WTC11 (cell line): Measurements from ENCODE around the gene BPIFB4. TPM values are rescaled to one million over a fixed set of nuclear protein-coding genes. Genes with fewer than 3 reads are reported as not detected.
"Not testable (repeated sequence)": the region's sequence is repeated elsewhere in the genome, so short reads cannot be mapped to it uniquely, and the experiment has no call there.

Experiments
- ATAC-seq: fragments of 200-7000 bp; cut with Tn5 transposase; 2 replicates; pipeline ENCODE4 v1.10.0; 2021; ENCODE audit warnings: mild to moderate bottlenecking, moderate library complexity
- CTCF ChIA-PET: fragments of 300-600 bp; sonication (Branson Sonifier 250); formaldehyde crosslinking; loops from one replicate; lab custom pipeline; 2021; ENCODE audit warnings: antibody characterized with exemption; lab: Charles Lee
- POLR2A ChIA-PET: fragments of 350-600 bp; sonication (Branson Sonifier 250); formaldehyde crosslinking; loops from one replicate; lab custom pipeline; 2021; ENCODE audit warnings: antibody characterized with exemption; lab: Charles Lee
- DNase-seq: peaks from one replicate; pipeline ENCODE4 v3.0.0; 2021; ENCODE audit warnings: low spot score
- H3K27ac Mint-ChIP-seq: 2 replicates; pipeline ENCODE4 v1.8.0; 2021; ENCODE audit warnings: mixed read lengths
- H3K27me3 Mint-ChIP-seq: 2 replicates; pipeline ENCODE4 v1.8.0; 2021; ENCODE audit warnings: low read depth, mild to moderate bottlenecking, moderate library complexity, mixed read lengths
- H3K36me3 Mint-ChIP-seq: 2 replicates; pipeline ENCODE4 v1.8.0; 2021; ENCODE audit warnings: mixed read lengths
- H3K4me1 Mint-ChIP-seq: 2 replicates; pipeline ENCODE4 v1.8.0; 2022; ENCODE audit warnings: mixed read lengths
- H3K4me3 Mint-ChIP-seq: 2 replicates; pipeline ENCODE4 v1.8.0; 2021; ENCODE audit warnings: mild to moderate bottlenecking, moderate library complexity, mixed read lengths
- H3K9me3 Mint-ChIP-seq: 2 replicates; pipeline ENCODE4 v1.8.0; 2021; ENCODE audit warnings: mixed read lengths
- ATF1 ChIP-seq: sonication (generic); formaldehyde crosslinking; IDR thresholded peaks from 2 replicates; pipeline ENCODE4 v1.8.1; 2023; ENCODE audit warnings: mild to moderate bottlenecking, moderate library complexity, missing genetic modification reagents
- ESRRA ChIP-seq: sonication (generic); formaldehyde crosslinking; IDR thresholded peaks from 2 replicates; pipeline ENCODE4 v1.8.1; 2022; ENCODE audit warnings: mild to moderate bottlenecking, missing genetic modification reagents, borderline replicate concordance
- FOXK1 ChIP-seq: sonication (generic); formaldehyde crosslinking; IDR thresholded peaks from 2 replicates; pipeline ENCODE4 v1.8.0; 2022; ENCODE audit warnings: mild to moderate bottlenecking, moderate library complexity, missing genetic modification reagents
- FOXP1 ChIP-seq: sonication (generic); formaldehyde crosslinking; IDR thresholded peaks from 2 replicates; pipeline ENCODE4 v1.8.0; 2022; ENCODE audit warnings: missing genetic modification reagents, mild to moderate bottlenecking, moderate library complexity, borderline replicate concordance
- GRHL2 ChIP-seq: fragments of 250-450 bp; sonication (Bioruptor Pico); IDR thresholded peaks from 2 replicates; pipeline ENCODE4 v1.8.0; 2022; ENCODE audit warnings: mild to moderate bottlenecking, moderate library complexity; ENCODE audit not compliant: insufficient replicate concordance, severe bottlenecking
- GTF2I ChIP-seq: fragments of 250-450 bp; sonication (Bioruptor Pico); conservative IDR thresholded peaks from 2 replicates; pipeline ENCODE4 v1.4.0; 2021; ENCODE audit warnings: mild to moderate bottlenecking
- NFATC4 ChIP-seq: fragments of 250-450 bp; sonication (Bioruptor Pico); IDR thresholded peaks from 2 replicates; pipeline ENCODE4 v1.9.0; 2021; ENCODE audit warnings: mild to moderate bottlenecking
- NR3C1 ChIP-seq: sonication (generic); formaldehyde crosslinking; conservative IDR thresholded peaks from 2 replicates; pipeline ENCODE4 v1.8.1; 2023; ENCODE audit warnings: low read depth, mild to moderate bottlenecking, missing genetic modification reagents
- OVOL2 ChIP-seq: fragments of 250-450 bp; sonication (Bioruptor Pico); IDR thresholded peaks from 2 replicates; pipeline ENCODE4 v1.9.0; 2021; ENCODE audit warnings: mild to moderate bottlenecking, borderline replicate concordance
- RORB ChIP-seq: fragments of 250-450 bp; sonication (Bioruptor Pico); IDR thresholded peaks from 2 replicates; pipeline ENCODE4 v1.9.0; 2021; ENCODE audit warnings: mild to moderate bottlenecking
- ZBTB43 ChIP-seq: sonication (generic); formaldehyde crosslinking; IDR thresholded peaks from 2 replicates; pipeline ENCODE4 v1.8.1; 2023; ENCODE audit warnings: mild to moderate bottlenecking, missing genetic modification reagents
- ZNF121 ChIP-seq: sonication (generic); formaldehyde crosslinking; IDR thresholded peaks from 2 replicates; pipeline ENCODE4 v1.8.0; 2023; ENCODE audit warnings: missing genetic modification reagents
- ZNF138 ChIP-seq: sonication (generic); formaldehyde crosslinking; conservative IDR thresholded peaks from 2 replicates; pipeline ENCODE4 v1.8.1; 2022; ENCODE audit warnings: mild to moderate bottlenecking, moderate library complexity, missing genetic modification reagents
- total RNA-seq: library from RNA; stranded (reverse); gene quantifications from 3 replicates; pipeline ENCODE4 v1.2.3, GENCODE V29; 2021
- TF ChIP-seq, protein P1 (sequence below): fragments of 250-450 bp; sonication (Bioruptor Pico); IDR thresholded peaks from 2 replicates; pipeline ENCODE4 v1.8.0; 2021; ENCODE audit warnings: mild to moderate bottlenecking
- TF ChIP-seq, protein P2 (sequence below): sonication (generic); formaldehyde crosslinking; IDR thresholded peaks from 2 replicates; pipeline ENCODE4 v1.8.1; 2022; ENCODE audit warnings: mild to moderate bottlenecking, moderate library complexity, missing genetic modification reagents
- TF ChIP-seq, protein P3 (sequence below): sonication (generic); formaldehyde crosslinking; IDR thresholded peaks from 2 replicates; pipeline ENCODE4 v1.8.1; 2023; ENCODE audit warnings: mild to moderate bottlenecking, missing genetic modification reagents, moderate library complexity
- TF ChIP-seq, protein P4 (sequence below): fragments of 250-450 bp; sonication (Bioruptor Pico); IDR thresholded peaks from 2 replicates; pipeline ENCODE4 v1.9.0; 2021; ENCODE audit warnings: mild to moderate bottlenecking, borderline replicate concordance

Gene BPIFB4
- total RNA-seq, 1 experiment from 2014 or later = not detected

GRCh38 chr20:33120934-33121333, 41.5 kb downstream of the BPIFB4 start:
- ChIA-PET CTCF (no interaction called here), POLR2A (no interaction called here)
- Mint-ChIP-seq H3K27ac (no peak overlapping the region), H3K4me3 (no peak overlapping the region), H3K36me3 (peaks cover 14% of the 10 kb centered on the region), H3K4me1 (no peaks in the 10 kb centered on the region), H3K9me3 (peaks cover 44% of the 10 kb centered on the region), H3K27me3 (peaks cover 12% of the 10 kb centered on the region)
- DNase-seq (no peak), ATAC-seq (no peak)
- TF ChIP-seq, protein P1, sequence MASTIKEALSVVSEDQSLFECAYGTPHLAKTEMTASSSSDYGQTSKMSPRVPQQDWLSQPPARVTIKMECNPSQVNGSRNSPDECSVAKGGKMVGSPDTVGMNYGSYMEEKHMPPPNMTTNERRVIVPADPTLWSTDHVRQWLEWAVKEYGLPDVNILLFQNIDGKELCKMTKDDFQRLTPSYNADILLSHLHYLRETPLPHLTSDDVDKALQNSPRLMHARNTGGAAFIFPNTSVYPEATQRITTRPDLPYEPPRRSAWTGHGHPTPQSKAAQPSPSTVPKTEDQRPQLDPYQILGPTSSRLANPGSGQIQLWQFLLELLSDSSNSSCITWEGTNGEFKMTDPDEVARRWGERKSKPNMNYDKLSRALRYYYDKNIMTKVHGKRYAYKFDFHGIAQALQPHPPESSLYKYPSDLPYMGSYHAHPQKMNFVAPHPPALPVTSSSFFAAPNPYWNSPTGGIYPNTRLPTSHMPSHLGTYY (CRISPR knock-in tag) = no peak
- TF ChIP-seq, protein P2, sequence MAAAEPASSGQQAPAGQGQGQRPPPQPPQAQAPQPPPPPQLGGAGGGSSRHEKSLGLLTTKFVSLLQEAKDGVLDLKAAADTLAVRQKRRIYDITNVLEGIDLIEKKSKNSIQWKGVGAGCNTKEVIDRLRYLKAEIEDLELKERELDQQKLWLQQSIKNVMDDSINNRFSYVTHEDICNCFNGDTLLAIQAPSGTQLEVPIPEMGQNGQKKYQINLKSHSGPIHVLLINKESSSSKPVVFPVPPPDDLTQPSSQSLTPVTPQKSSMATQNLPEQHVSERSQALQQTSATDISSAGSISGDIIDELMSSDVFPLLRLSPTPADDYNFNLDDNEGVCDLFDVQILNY (CRISPR knock-in tag) = no peak
- TF ChIP-seq NR3C1 (CRISPR knock-in tag) = no peak
- no peak for TF ChIP-seq OVOL2 (CRISPR knock-in tag)
- no peak for TF ChIP-seq ZBTB43 (CRISPR knock-in tag)
- TF ChIP-seq ZNF121 (CRISPR knock-in tag) = no peak
- TF ChIP-seq ESRRA (CRISPR knock-in tag) = no peak
- TF ChIP-seq ATF1 (CRISPR knock-in tag) = no peak
- no peak for TF ChIP-seq GTF2I (CRISPR knock-in tag)
- TF ChIP-seq FOXP1 (CRISPR knock-in tag) = no peak
- TF ChIP-seq ZNF138 (CRISPR knock-in tag) = no peak
- TF ChIP-seq RORB (CRISPR knock-in tag) = no peak
- TF ChIP-seq GRHL2 (CRISPR knock-in tag) = no peak
- no peak for TF ChIP-seq FOXK1
- TF ChIP-seq, protein P3, sequence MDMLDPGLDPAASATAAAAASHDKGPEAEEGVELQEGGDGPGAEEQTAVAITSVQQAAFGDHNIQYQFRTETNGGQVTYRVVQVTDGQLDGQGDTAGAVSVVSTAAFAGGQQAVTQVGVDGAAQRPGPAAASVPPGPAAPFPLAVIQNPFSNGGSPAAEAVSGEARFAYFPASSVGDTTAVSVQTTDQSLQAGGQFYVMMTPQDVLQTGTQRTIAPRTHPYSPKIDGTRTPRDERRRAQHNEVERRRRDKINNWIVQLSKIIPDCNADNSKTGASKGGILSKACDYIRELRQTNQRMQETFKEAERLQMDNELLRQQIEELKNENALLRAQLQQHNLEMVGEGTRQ = no peak
- TF ChIP-seq, protein P4, sequence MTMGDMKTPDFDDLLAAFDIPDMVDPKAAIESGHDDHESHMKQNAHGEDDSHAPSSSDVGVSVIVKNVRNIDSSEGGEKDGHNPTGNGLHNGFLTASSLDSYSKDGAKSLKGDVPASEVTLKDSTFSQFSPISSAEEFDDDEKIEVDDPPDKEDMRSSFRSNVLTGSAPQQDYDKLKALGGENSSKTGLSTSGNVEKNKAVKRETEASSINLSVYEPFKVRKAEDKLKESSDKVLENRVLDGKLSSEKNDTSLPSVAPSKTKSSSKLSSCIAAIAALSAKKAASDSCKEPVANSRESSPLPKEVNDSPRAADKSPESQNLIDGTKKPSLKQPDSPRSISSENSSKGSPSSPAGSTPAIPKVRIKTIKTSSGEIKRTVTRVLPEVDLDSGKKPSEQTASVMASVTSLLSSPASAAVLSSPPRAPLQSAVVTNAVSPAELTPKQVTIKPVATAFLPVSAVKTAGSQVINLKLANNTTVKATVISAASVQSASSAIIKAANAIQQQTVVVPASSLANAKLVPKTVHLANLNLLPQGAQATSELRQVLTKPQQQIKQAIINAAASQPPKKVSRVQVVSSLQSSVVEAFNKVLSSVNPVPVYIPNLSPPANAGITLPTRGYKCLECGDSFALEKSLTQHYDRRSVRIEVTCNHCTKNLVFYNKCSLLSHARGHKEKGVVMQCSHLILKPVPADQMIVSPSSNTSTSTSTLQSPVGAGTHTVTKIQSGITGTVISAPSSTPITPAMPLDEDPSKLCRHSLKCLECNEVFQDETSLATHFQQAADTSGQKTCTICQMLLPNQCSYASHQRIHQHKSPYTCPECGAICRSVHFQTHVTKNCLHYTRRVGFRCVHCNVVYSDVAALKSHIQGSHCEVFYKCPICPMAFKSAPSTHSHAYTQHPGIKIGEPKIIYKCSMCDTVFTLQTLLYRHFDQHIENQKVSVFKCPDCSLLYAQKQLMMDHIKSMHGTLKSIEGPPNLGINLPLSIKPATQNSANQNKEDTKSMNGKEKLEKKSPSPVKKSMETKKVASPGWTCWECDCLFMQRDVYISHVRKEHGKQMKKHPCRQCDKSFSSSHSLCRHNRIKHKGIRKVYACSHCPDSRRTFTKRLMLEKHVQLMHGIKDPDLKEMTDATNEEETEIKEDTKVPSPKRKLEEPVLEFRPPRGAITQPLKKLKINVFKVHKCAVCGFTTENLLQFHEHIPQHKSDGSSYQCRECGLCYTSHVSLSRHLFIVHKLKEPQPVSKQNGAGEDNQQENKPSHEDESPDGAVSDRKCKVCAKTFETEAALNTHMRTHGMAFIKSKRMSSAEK (CRISPR knock-in tag) = no peak
- TF ChIP-seq NFATC4 (CRISPR knock-in tag) = no peak

GRCh38 chr20:33122297-33122696, 42.9 kb downstream of the BPIFB4 start:
- H3K4me3 Mint-ChIP-seq, H3K4me1 Mint-ChIP-seq, H3K27ac Mint-ChIP-seq, DNase-seq, CTCF ChIA-PET, ATAC-seq, POLR2A ChIA-PET: not testable (repeated sequence)
- Mint-ChIP-seq H3K27me3 (peaks cover 12% of the 10 kb centered on the region), H3K9me3 (peaks cover 40% of the 10 kb centered on the region), H3K36me3 (peaks cover 11% of the 10 kb centered on the region)
